A549 (cell line): ENCODE results near the gene ABCA7. TPM values are rescaled to one million over a fixed set of nuclear protein-coding genes. Genes with fewer than 3 reads are reported as not detected.

Experiments
- ATAC-seq, 2 experiments: fragments of 200-7000 bp in 1 of 2; fragments of >200 bp in 1 of 2; cut with Nextera tagmentation in 1 of 2; cut with Tn5 transposase in 1 of 2; 3 replicates each; pipeline versions ENCODE4 v1.8.0 to v1.9.1; 2018 to 2020; ENCODE audit warnings: mild to moderate bottlenecking in 1 of 2, moderate library complexity in 1 of 2
- CTCF ChIA-PET: fragments of 300-600 bp; sonication (Branson Sonifier 250); formaldehyde crosslinking; extraction: SDS; loops from one replicate; lab custom pipeline; 2021; ENCODE audit warnings: antibody characterized with exemption, inconsistent platforms; lab: Yijun Ruan, JAX
- POLR2A ChIA-PET: fragments of 350-600 bp; formaldehyde crosslinking; extraction: SDS; loops from one replicate; lab custom pipeline; 2021; ENCODE audit warnings: antibody characterized with exemption, inconsistent platforms; lab: Yijun Ruan, JAX
- DNase-seq, 2 experiments: peaks; one replicate each; pipeline versions ENCODE4 v3.0.0 to v3.0.0-alpha.2; 2011 to 2016; ENCODE audit warnings: low read depth in 1 of 2, low spot score in 1 of 2
- FAIRE-seq: peaks from 2 replicates; lab custom pipeline; 2011; peaks lifted over from hg19 to GRCh38; lab: Jason Lieb, UNC
- H3K27ac ChIP-seq, 2 experiments: fragments of >200 bp; sonication (Bioruptor Twin); formaldehyde crosslinking; 3 replicates each; pipeline ENCODE4 v1.5.1; 2016 to 2017
- H3K4me1 ChIP-seq: fragments of >200 bp; sonication (Bioruptor Twin); formaldehyde crosslinking; 3 replicates; pipeline ENCODE4 v1.6.1; 2016
- H3K4me2 ChIP-seq: fragments of >200 bp; sonication (Bioruptor Twin); formaldehyde crosslinking; 3 replicates; pipeline ENCODE4 v1.6.1; 2016
- H3K4me3 ChIP-seq: fragments of >200 bp; sonication (Bioruptor Twin); formaldehyde crosslinking; 3 replicates; pipeline ENCODE4 v1.5.1; 2016
- H3K9me3 ChIP-seq: fragments of >200 bp; sonication (Bioruptor Twin); formaldehyde crosslinking; 3 replicates; pipeline ENCODE4 v1.6.1; 2016
- BHLHE40 ChIP-seq: IDR thresholded peaks from 2 replicates; pipeline ENCODE4 v1.6.1; 2012; ENCODE audit warnings: low read depth, low read length, inconsistent platforms
- CBX8 ChIP-seq: fragments of 200-600 bp; sonication (generic); IDR thresholded peaks from 2 replicates; pipeline ENCODE4 v1.6.1; 2016
- CEBPB ChIP-seq, 2 experiments: fragments of >200 bp in 1 of 2; sonication (Bioruptor Twin) in 1 of 2; formaldehyde crosslinking in 1 of 2; IDR thresholded peaks; 2 replicates each; pipeline ENCODE4 v1.6.1; 2012 to 2016
- CHD2 ChIP-seq: fragments of 150-350 bp; IDR thresholded peaks from 2 replicates; pipeline ENCODE4 v1.6.1; 2014; ENCODE audit warnings: low read length; ENCODE audit not compliant: partially characterized antibody
- CHD4 ChIP-seq: fragments of 200-600 bp; sonication (generic); IDR thresholded peaks from 2 replicates; pipeline ENCODE4 v1.6.1; 2016; ENCODE audit warnings: antibody characterized with exemption, mild to moderate bottlenecking, borderline replicate concordance
- EHF ChIP-seq: fragments of 250-450 bp; sonication (Bioruptor Pico); IDR thresholded peaks from 2 replicates; pipeline ENCODE4 v1.5.0; 2020; ENCODE audit warnings: mild to moderate bottlenecking
- EP300 ChIP-seq, 2 experiments: fragments of >200 bp; sonication (Bioruptor Twin); formaldehyde crosslinking; IDR thresholded peaks; 2 replicates in 1 of 2; 3 replicates in 1 of 2; pipeline ENCODE4 v1.6.1; 2016 to 2017
- ESRRA ChIP-seq: fragments of 150-350 bp; IDR thresholded peaks from 2 replicates; pipeline ENCODE4 v1.6.1; 2014; ENCODE audit warnings: mild to moderate bottlenecking, low read length, borderline replicate concordance
- FOSB ChIP-seq: fragments of 250-450 bp; sonication (Bioruptor Pico); IDR thresholded peaks from 2 replicates; pipeline ENCODE4 v1.5.0; 2020; ENCODE audit warnings: mild to moderate bottlenecking, moderate library complexity
- FOSL2 ChIP-seq, 2 experiments: fragments of 450-650 bp in 1 of 2; fragments of >200 bp in 1 of 2; sonication (Bioruptor Twin) in 1 of 2; formaldehyde crosslinking; IDR thresholded peaks; 2 replicates each; pipeline versions ENCODE4 v1.5.0 to v1.6.1; 2016 to 2020; ENCODE audit warnings: mild to moderate bottlenecking in 1 of 2, moderate library complexity in 1 of 2
- FOXS1 ChIP-seq: fragments of 250-450 bp; sonication (Bioruptor Pico); IDR thresholded peaks from 2 replicates; pipeline ENCODE4 v1.5.0; 2020; ENCODE audit warnings: mild to moderate bottlenecking, moderate library complexity
- GATA3 ChIP-seq: IDR thresholded peaks from 2 replicates; pipeline ENCODE4 v1.6.1; 2012; ENCODE audit warnings: borderline replicate concordance
- HDAC2 ChIP-seq: fragments of 200-600 bp; sonication (generic); IDR thresholded peaks from 2 replicates; pipeline ENCODE4 v1.6.1; 2016
- HEYL ChIP-seq: fragments of 250-450 bp; sonication (Bioruptor Pico); IDR thresholded peaks from 2 replicates; pipeline ENCODE4 v1.8.0; 2021; ENCODE audit warnings: mild to moderate bottlenecking, moderate library complexity
- HOXA7 ChIP-seq: fragments of 250-450 bp; sonication (Bioruptor Pico); IDR thresholded peaks from 2 replicates; pipeline ENCODE4 v1.5.0; 2020; ENCODE audit warnings: mild to moderate bottlenecking, moderate library complexity
- HOXB13 ChIP-seq: fragments of 250-450 bp; sonication (Bioruptor Pico); IDR thresholded peaks from 2 replicates; pipeline ENCODE4 v1.5.0; 2020; ENCODE audit warnings: low read depth, mild to moderate bottlenecking, moderate library complexity
- JUN ChIP-seq, 2 experiments: fragments of >200 bp; sonication (Bioruptor Twin); formaldehyde crosslinking; IDR thresholded peaks; 2 replicates in 1 of 2; 3 replicates in 1 of 2; pipeline ENCODE4 v1.6.1; 2016 to 2017
- KDM1A ChIP-seq: fragments of 200-600 bp; sonication (generic); IDR thresholded peaks from 2 replicates; pipeline ENCODE4 v1.6.1; 2016; ENCODE audit warnings: low read depth, mild to moderate bottlenecking
- KDM5A ChIP-seq: fragments of 200-600 bp; sonication (generic); IDR thresholded peaks from 2 replicates; pipeline ENCODE4 v1.6.1; 2016; ENCODE audit warnings: antibody characterized with exemption, mild to moderate bottlenecking
- MAFK ChIP-seq: fragments of 450-650 bp; IDR thresholded peaks from 2 replicates; pipeline ENCODE4 v1.6.1; 2014; ENCODE audit not compliant: partially characterized antibody
- MAZ ChIP-seq: fragments of 150-350 bp; IDR thresholded peaks from 2 replicates; pipeline ENCODE4 v1.6.1; 2014; ENCODE audit warnings: antibody characterized with exemption, low read depth, low read length, borderline replicate concordance
- MYC ChIP-seq: IDR thresholded peaks from 2 replicates; pipeline ENCODE4 v1.6.1; 2012; ENCODE audit warnings: mild to moderate bottlenecking, inconsistent platforms, low read length, improper control_type of control experiment, borderline replicate concordance
- NFE2L2 ChIP-seq: fragments of 150-350 bp; conservative IDR thresholded peaks from 2 replicates; pipeline ENCODE4 v1.6.1; 2014; ENCODE audit warnings: low read length
- NPAS2 ChIP-seq: fragments of 250-450 bp; sonication (Bioruptor Pico); IDR thresholded peaks from 2 replicates; pipeline ENCODE4 v1.8.0; 2022; ENCODE audit warnings: mild to moderate bottlenecking, moderate library complexity, borderline replicate concordance
- NR3C1 ChIP-seq: fragments of >200 bp; sonication (Bioruptor Twin); formaldehyde crosslinking; IDR thresholded peaks from 3 replicates; pipeline ENCODE4 v1.6.1; 2017
- RAD21 ChIP-seq, 2 experiments: fragments of >200 bp in 1 of 2; sonication (Bioruptor Twin) in 1 of 2; formaldehyde crosslinking in 1 of 2; IDR thresholded peaks in 1 of 2; conservative IDR thresholded peaks in 1 of 2; 2 replicates in 1 of 2; 3 replicates in 1 of 2; pipeline ENCODE4 v1.6.1; 2012 to 2018; ENCODE audit warnings: inconsistent platforms in 1 of 2
- RARB ChIP-seq: fragments of 250-450 bp; sonication (Bioruptor Pico); IDR thresholded peaks from 2 replicates; pipeline ENCODE4 v1.8.0; 2021; ENCODE audit warnings: mild to moderate bottlenecking, moderate library complexity
- RCOR1 ChIP-seq: fragments of 150-350 bp; IDR thresholded peaks from 2 replicates; pipeline ENCODE4 v1.6.1; 2014; ENCODE audit warnings: antibody characterized with exemption, low read length, low read depth
- RFX5 ChIP-seq: fragments of 450-650 bp; IDR thresholded peaks from 2 replicates; pipeline ENCODE4 v1.7.1; 2014; ENCODE audit warnings: antibody characterized with exemption, mild to moderate bottlenecking, moderate library complexity
- SMC3 ChIP-seq: fragments of >200 bp; sonication (Bioruptor Twin); formaldehyde crosslinking; IDR thresholded peaks from 3 replicates; pipeline ENCODE4 v1.6.1; 2018; ENCODE audit warnings: inconsistent platforms
- ZC3H11A ChIP-seq: fragments of 450-650 bp; IDR thresholded peaks from 2 replicates; pipeline ENCODE4 v1.6.1; 2014; ENCODE audit warnings: antibody characterized with exemption, mild to moderate bottlenecking
- WGBS: methylation state at CpG from one replicate; pipeline ENCODE4 v1.1.6; 2017; ENCODE audit errors: missing lambda C conversion rate; 5-methylcytosine and 5-hydroxymethylcytosine counted together
- polyA plus RNA-seq, 4 experiments: library from polyadenylated mRNA; depleted of rRNA in 3 of 4; stranded (reverse); fragments of >200 nt; fragmentation: RNase III in 1 of 4; extraction: RNeasy Plus Mini Kit Qiagen cat#74134 plus additional on column Dnase treatment in 1 of 4; gene quantifications; 2 replicates in 3 of 4; 3 replicates in 1 of 4; pipeline ENCODE4 v1.2.3, GENCODE V29; 2011 to 2017
- TF ChIP-seq, protein P1 (sequence below): fragments of 450-650 bp; IDR thresholded peaks from 2 replicates; pipeline ENCODE4 v1.6.1; 2014; ENCODE audit warnings: antibody characterized with exemption
- TF ChIP-seq, protein P2 (sequence below): fragments of 250-450 bp; sonication (Bioruptor Pico); IDR thresholded peaks from 2 replicates; pipeline ENCODE4 v1.5.0; 2021; ENCODE audit warnings: mild to moderate bottlenecking, moderate library complexity, borderline replicate concordance
- TF ChIP-seq, protein P3 (sequence below): fragments of 150-350 bp; IDR thresholded peaks from 2 replicates; pipeline ENCODE4 v1.6.1; 2014; ENCODE audit warnings: low read depth, mild to moderate bottlenecking, low read length
- TF ChIP-seq, protein P4 (sequence below): fragments of >200 bp; sonication (Bioruptor Twin); formaldehyde crosslinking; IDR thresholded peaks from 2 replicates; pipeline ENCODE4 v1.6.1; 2016
- TF ChIP-seq, protein P5 (sequence below): fragments of >200 bp; sonication (Bioruptor Twin); formaldehyde crosslinking; IDR thresholded peaks from 3 replicates; pipeline ENCODE4 v1.5.1; 2016

The ABCA7 gene
- polyA plus RNA-seq, 2 of the 4 experiments (the other 2 are of a cell fraction) = 5.0 to 13.5 TPM

DNA sequence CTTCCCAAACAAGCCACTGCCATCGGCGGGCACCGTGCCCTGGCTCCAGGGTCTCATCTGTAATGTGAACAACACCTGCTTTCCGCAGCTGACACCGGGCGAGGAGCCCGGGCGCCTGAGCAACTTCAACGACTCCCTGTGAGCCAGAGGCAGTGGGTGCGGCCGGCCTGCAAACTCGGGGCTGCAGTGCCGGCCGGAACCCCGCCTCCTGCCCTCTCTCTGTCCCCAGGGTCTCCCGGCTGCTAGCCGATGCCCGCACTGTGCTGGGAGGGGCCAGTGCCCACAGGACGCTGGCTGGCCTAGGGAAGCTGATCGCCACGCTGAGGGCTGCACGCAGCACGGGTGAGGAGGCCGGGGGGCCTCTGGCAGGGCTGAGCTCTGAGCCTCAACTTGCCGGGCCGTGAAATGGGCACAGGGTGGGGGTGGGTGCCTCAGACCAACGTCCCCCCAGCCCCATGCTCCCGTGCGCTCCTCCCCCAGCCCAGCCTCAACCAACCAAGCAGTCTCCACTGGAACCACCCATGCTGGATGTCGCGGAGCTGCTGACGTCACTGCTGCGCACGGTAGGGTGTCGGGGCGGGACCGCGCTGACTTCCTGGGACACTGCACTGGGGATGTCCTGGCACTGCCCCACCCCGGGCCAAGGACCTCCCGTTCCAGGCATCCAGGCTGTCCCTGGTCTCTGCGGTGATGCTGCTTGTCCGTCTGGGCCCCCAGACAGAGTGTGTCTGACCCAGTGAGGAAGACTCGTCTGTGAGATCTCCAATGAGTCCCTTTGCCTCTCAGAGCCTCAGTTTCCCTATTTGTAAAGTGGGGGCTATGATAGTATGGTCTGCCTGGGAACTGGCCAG lies 2.2 kb downstream of the ABCA7 start:
- no peak for FAIRE-seq
- H3K4me2 ChIP-seq = peak overlapping the region; percentile 96
- ChIA-PET POLR2A (interaction anchor here (0.5 to 2.3 kb wide), 3 partner anchors 14 to 227 kb away, joined by 3 to 6 read pairs (median 3); no protein-coding TSS in a partner anchor), CTCF (interaction anchor here (1.3 to 2.0 kb wide), 7 partner anchors 12 to 224 kb away, joined by 3 to 6 read pairs (median 3); no protein-coding TSS in a partner anchor)
- peak overlapping the region; percentile 94 to 96 for H3K27ac ChIP-seq
- H3K4me1 ChIP-seq = peaks cover 19% of the 10 kb centered on the region
- DNase-seq = peak; percentile 81 to 97
- ATAC-seq = peak; percentile 58 to 72
- WGBS = 4% methylated on average over 4 of the region's 43 CpGs
- H3K9me3 ChIP-seq = no peaks in the 10 kb centered on the region
- peak overlapping the region; percentile 51 for H3K4me3 ChIP-seq
- TF ChIP-seq SMC3 = no peak
- no peak for TF ChIP-seq KDM5A
- TF ChIP-seq HOXB13 = no peak
- TF ChIP-seq CHD4 = peak; percentile 70; the same call in 1 of the 2 replicates
- no peak for TF ChIP-seq NFE2L2
- TF ChIP-seq MAZ = no peak
- TF ChIP-seq MAFK = no peak
- TF ChIP-seq RCOR1 = peak; percentile 85
- TF ChIP-seq ZC3H11A = no peak
- no peak for TF ChIP-seq NPAS2 (CRISPR knock-in tag)
- no peak for TF ChIP-seq FOXS1 (CRISPR knock-in tag)
- TF ChIP-seq MYC = no peak
- TF ChIP-seq, protein P1, sequence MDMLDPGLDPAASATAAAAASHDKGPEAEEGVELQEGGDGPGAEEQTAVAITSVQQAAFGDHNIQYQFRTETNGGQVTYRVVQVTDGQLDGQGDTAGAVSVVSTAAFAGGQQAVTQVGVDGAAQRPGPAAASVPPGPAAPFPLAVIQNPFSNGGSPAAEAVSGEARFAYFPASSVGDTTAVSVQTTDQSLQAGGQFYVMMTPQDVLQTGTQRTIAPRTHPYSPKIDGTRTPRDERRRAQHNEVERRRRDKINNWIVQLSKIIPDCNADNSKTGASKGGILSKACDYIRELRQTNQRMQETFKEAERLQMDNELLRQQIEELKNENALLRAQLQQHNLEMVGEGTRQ = no peak
- no peak for TF ChIP-seq FOSL2 (IDR thresholded peaks at IDR 0.05)
- no peak for TF ChIP-seq FOSL2 (CRISPR knock-in tag; IDR thresholded peaks at IDR 0.05)
- TF ChIP-seq, protein P2, sequence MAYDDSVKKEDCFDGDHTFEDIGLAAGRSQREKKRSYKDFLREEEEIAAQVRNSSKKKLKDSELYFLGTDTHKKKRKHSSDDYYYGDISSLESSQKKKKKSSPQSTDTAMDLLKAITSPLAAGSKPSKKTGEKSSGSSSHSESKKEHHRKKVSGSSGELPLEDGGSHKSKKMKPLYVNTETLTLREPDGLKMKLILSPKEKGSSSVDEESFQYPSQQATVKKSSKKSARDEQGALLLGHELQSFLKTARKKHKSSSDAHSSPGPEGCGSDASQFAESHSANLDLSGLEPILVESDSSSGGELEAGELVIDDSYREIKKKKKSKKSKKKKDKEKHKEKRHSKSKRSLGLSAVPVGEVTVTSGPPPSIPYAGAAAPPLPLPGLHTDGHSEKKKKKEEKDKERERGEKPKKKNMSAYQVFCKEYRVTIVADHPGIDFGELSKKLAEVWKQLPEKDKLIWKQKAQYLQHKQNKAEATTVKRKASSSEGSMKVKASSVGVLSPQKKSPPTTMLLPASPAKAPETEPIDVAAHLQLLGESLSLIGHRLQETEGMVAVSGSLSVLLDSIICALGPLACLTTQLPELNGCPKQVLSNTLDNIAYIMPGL = no peak
- TF ChIP-seq HDAC2 = no peak; the same call in 1 of the 2 replicates
- no peak for TF ChIP-seq RFX5
- TF ChIP-seq RAD21 (conservative IDR thresholded peaks at IDR 0.05 in 1 of 2, IDR thresholded peaks at IDR 0.05 in 1 of 2) = no peak
- TF ChIP-seq CBX8 = no peak
- TF ChIP-seq, protein P3, sequence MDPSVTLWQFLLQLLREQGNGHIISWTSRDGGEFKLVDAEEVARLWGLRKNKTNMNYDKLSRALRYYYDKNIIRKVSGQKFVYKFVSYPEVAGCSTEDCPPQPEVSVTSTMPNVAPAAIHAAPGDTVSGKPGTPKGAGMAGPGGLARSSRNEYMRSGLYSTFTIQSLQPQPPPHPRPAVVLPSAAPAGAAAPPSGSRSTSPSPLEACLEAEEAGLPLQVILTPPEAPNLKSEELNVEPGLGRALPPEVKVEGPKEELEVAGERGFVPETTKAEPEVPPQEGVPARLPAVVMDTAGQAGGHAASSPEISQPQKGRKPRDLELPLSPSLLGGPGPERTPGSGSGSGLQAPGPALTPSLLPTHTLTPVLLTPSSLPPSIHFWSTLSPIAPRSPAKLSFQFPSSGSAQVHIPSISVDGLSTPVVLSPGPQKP = no peak
- no peak for TF ChIP-seq EHF (CRISPR knock-in tag)
- TF ChIP-seq RARB = no peak
- TF ChIP-seq HOXA7 (CRISPR knock-in tag) = no peak
- TF ChIP-seq NR3C1 = no peak
- TF ChIP-seq EP300 (IDR thresholded peaks at IDR 0.05) = no peak
- peak in 1 of 2 experiments; percentile 52; a peak in 2 of 5 replicates for TF ChIP-seq JUN (IDR thresholded peaks at IDR 0.05)
- no peak for TF ChIP-seq GATA3
- TF ChIP-seq FOSB (CRISPR knock-in tag) = no peak
- TF ChIP-seq KDM1A = peak; percentile 73; the same call in 1 of the 2 replicates
- TF ChIP-seq CHD2 = no peak
- no peak for TF ChIP-seq BHLHE40
- TF ChIP-seq ESRRA = no peak
- no peak for TF ChIP-seq HEYL (CRISPR knock-in tag)
- TF ChIP-seq, protein P4, sequence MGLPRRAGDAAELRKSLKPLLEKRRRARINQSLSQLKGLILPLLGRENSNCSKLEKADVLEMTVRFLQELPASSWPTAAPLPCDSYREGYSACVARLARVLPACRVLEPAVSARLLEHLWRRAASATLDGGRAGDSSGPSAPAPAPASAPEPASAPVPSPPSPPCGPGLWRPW = no peak
- TF ChIP-seq CEBPB (IDR thresholded peaks at IDR 0.05) = no peak
- TF ChIP-seq, protein P5, sequence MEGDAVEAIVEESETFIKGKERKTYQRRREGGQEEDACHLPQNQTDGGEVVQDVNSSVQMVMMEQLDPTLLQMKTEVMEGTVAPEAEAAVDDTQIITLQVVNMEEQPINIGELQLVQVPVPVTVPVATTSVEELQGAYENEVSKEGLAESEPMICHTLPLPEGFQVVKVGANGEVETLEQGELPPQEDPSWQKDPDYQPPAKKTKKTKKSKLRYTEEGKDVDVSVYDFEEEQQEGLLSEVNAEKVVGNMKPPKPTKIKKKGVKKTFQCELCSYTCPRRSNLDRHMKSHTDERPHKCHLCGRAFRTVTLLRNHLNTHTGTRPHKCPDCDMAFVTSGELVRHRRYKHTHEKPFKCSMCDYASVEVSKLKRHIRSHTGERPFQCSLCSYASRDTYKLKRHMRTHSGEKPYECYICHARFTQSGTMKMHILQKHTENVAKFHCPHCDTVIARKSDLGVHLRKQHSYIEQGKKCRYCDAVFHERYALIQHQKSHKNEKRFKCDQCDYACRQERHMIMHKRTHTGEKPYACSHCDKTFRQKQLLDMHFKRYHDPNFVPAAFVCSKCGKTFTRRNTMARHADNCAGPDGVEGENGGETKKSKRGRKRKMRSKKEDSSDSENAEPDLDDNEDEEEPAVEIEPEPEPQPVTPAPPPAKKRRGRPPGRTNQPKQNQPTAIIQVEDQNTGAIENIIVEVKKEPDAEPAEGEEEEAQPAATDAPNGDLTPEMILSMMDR = no peak
